Adipocyte (in vitro differentiated cells): ENCODE results near the gene POLR3B.
"Not testable (repeated sequence)": the region's sequence is repeated elsewhere in the genome, so short reads cannot be mapped to it uniquely, and the experiment has no call there.

Experiments
- DNase-seq: peaks from one replicate; pipeline ENCODE4 v3.0.0-alpha.2; 2015; ENCODE audit warnings: low read depth
- H3K27me3 ChIP-seq: replicated peaks from 2 replicates; pipeline ENCODE4 v1.7.0; 2013; ENCODE audit warnings: mild to moderate bottlenecking, low read length, moderate library complexity; ENCODE audit not compliant: control insufficient read depth, insufficient read depth
- H3K36me3 ChIP-seq: 2 replicates; pipeline ENCODE4 v1.7.0; 2013; ENCODE audit warnings: low read length, mild to moderate bottlenecking, moderate library complexity; ENCODE audit not compliant: control insufficient read depth, insufficient read depth, severe bottlenecking
- H3K4me1 ChIP-seq: 2 replicates; pipeline ENCODE4 v1.7.0; 2013; ENCODE audit warnings: mild to moderate bottlenecking, low read length, moderate library complexity; ENCODE audit not compliant: control insufficient read depth, insufficient read depth
- H3K4me3 ChIP-seq: 2 replicates; pipeline ENCODE4 v1.7.0; 2013; ENCODE audit warnings: mild to moderate bottlenecking, low read length, moderate library complexity
- H3K9ac ChIP-seq: 2 replicates; pipeline ENCODE4 v1.7.0; 2013; ENCODE audit warnings: mild to moderate bottlenecking, low read length, moderate library complexity
- H3K9me3 ChIP-seq: 2 replicates; pipeline ENCODE4 v1.7.0; 2013; ENCODE audit warnings: mild to moderate bottlenecking, low read length, moderate library complexity; ENCODE audit not compliant: control insufficient read depth

The POLR3B gene

DNA sequence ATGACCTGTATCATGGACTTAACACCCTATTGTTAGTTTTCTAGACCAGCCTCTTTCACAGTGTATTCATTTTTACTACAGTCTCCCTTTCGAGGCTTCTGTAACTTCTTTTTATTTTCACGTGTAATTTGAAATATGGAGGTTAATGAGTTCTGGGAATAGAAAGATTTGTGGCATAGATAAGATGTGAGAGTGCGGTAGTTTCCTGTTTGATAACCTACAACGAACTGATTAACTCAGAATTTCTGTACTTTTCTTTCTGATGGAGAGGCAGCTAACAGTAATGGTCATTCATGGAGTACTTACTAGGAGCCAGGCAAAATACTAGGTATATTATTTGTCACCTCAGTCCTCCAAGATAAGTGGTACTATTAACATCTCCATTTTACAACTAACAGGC lies 21.2 kb downstream of the POLR3B start:
- no peaks in the 10 kb centered on the region for H3K4me1 ChIP-seq
- H3K4me3 ChIP-seq, result no peak overlapping the region
- peaks cover 75% of the 10 kb centered on the region for H3K36me3 ChIP-seq
- no peak for DNase-seq
- H3K9ac ChIP-seq, result no peak overlapping the region
- H3K9me3 ChIP-seq, result peaks cover 8% of the 10 kb centered on the region
- no peaks in the 10 kb centered on the region for H3K27me3 ChIP-seq

DNA sequence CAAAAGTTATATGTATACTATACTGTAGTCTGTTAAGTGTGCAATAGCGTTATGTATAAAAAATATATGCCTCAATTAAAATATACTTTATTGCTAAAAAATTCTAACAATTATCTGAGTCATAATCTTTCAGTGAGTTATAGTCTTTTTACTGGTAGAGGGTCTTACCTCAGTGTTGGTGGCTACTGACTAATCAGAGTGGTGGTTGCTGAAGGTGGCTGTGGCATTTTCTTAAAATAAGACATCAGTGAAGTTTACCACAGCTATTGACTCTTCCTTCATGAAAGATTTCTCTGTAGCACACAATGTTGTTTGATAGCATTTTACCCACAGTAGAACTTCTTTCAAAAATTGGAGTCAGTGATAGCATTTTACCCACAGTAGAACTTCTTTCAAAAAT lies 23.4 kb downstream of the POLR3B start:
- H3K27me3 ChIP-seq, result no peaks in the 10 kb centered on the region
- no peak overlapping the region for H3K4me3 ChIP-seq
- peaks cover 8% of the 10 kb centered on the region for H3K9me3 ChIP-seq
- H3K9ac ChIP-seq, result no peak overlapping the region
- no peaks in the 10 kb centered on the region for H3K4me1 ChIP-seq
- peaks cover 72% of the 10 kb centered on the region for H3K36me3 ChIP-seq
- no peak for DNase-seq

GRCh38 chr12:106381866-106382265 lies 24.3 kb downstream of the POLR3B start:
- not testable (repeated sequence) for H3K9ac ChIP-seq, DNase-seq, H3K9me3 ChIP-seq, H3K27me3 ChIP-seq, H3K4me1 ChIP-seq, H3K4me3 ChIP-seq
- peaks cover 64% of the 10 kb centered on the region for H3K36me3 ChIP-seq

GRCh38 chr12:106386813-106387535 lies 29.4 kb downstream of the POLR3B start:
- Histone ChIP-seq H3K36me3 (peaks cover 24% of the 10 kb centered on the region), H3K9ac (no peak overlapping the region), H3K27me3 (no peaks in the 10 kb centered on the region), H3K4me1 (peaks cover 3% of the 10 kb centered on the region), H3K4me3 (no peak overlapping the region), H3K9me3 (peaks cover 8% of the 10 kb centered on the region)
- peak; percentile 5 for DNase-seq

- H3K36me3 ChIP-seq, result peaks cover 20% of the 10 kb centered on the region
- H3K4me1 ChIP-seq, result peaks cover 3% of the 10 kb centered on the region
- DNase-seq, result no peak
- H3K27me3 ChIP-seq, result no peaks in the 10 kb centered on the region
- H3K9ac ChIP-seq, result no peak overlapping the region
- H3K4me3 ChIP-seq, result no peak overlapping the region
- H3K9me3 ChIP-seq, result no peaks in the 10 kb centered on the region
These were observed 30.4 kb downstream of the POLR3B start for GRCh38 chr12:106387848-106388377.

- Histone ChIP-seq H3K4me1 (peaks cover 3% of the 10 kb centered on the region), H3K4me3 (no peak overlapping the region), H3K36me3 (peaks cover 28% of the 10 kb centered on the region), H3K9ac (no peak overlapping the region), H3K27me3 (no peaks in the 10 kb centered on the region), H3K9me3 (no peaks in the 10 kb centered on the region)
- DNase-seq, result peak; percentile 15
These were observed 31.6 kb downstream of the POLR3B start for GRCh38 chr12:106389151-106389550.

GRCh38 chr12:106392759-106393158 lies 35.2 kb downstream of the POLR3B start:
- peaks cover 3% of the 10 kb centered on the region for H3K4me1 ChIP-seq
- no peaks in the 10 kb centered on the region for H3K27me3 ChIP-seq
- no peak overlapping the region for H3K4me3 ChIP-seq
- no peaks in the 10 kb centered on the region for H3K9me3 ChIP-seq
- H3K36me3 ChIP-seq, result peaks cover 52% of the 10 kb centered on the region
- H3K9ac ChIP-seq, result no peak overlapping the region
- DNase-seq, result no peak

GRCh38 chr12:106409878-106410277 lies 52.3 kb downstream of the POLR3B start:
- H3K36me3 ChIP-seq, result peaks cover 33% of the 10 kb centered on the region
- no peak for DNase-seq
- no peak overlapping the region for H3K4me3 ChIP-seq
- H3K27me3 ChIP-seq, result no peaks in the 10 kb centered on the region
- H3K4me1 ChIP-seq, result no peaks in the 10 kb centered on the region
- H3K9me3 ChIP-seq, result no peaks in the 10 kb centered on the region
- no peak overlapping the region for H3K9ac ChIP-seq

DNA sequence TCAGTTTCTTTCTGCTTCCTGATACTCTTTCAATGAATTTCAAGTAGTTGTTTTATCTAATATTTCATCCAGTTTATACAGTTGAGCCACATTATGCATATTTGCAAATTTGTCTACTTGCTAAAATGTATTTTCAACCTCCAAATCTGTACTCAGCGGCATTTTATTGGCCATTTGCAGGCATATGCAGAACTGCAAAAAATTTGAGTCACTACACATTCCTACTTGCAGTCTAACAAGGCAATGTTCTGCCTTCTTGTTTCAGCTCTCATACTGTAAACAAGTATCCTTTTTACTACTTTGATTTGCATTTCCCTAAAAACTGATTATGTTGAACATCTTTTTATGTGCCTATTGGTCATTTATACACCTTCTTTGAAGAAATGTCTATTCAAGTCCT lies 55.0 kb downstream of the POLR3B start:
- H3K9me3 ChIP-seq, result no peaks in the 10 kb centered on the region
- peaks cover 24% of the 10 kb centered on the region for H3K36me3 ChIP-seq
- H3K4me3 ChIP-seq, result no peak overlapping the region
- no peak for DNase-seq
- H3K27me3 ChIP-seq, result no peaks in the 10 kb centered on the region
- H3K9ac ChIP-seq, result no peak overlapping the region
- peaks cover under 1% of the 10 kb centered on the region for H3K4me1 ChIP-seq

DNA sequence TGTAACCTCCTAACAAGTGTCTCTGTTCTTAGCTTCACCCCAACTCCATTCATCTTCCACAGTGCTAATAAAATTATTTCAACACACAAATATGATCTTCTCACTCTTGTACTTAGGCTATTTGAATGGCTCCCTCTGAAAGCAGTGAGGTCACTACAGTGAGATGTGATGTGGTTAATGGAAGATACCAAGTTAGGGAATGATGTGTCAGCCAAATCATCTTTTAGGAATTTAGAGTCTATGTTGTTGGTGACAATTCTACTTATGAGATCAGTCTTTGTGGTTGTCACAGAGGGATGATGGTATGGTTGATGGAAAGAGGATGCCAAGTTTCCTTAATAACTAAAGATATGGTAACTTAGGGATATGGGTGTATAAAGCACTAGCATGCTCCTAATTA lies 57.6 kb downstream of the POLR3B start:
- H3K36me3 ChIP-seq, result peaks cover 22% of the 10 kb centered on the region
- no peak overlapping the region for H3K4me3 ChIP-seq
- no peaks in the 10 kb centered on the region for H3K9me3 ChIP-seq
- H3K27me3 ChIP-seq, result no peaks in the 10 kb centered on the region
- H3K9ac ChIP-seq, result no peak overlapping the region
- H3K4me1 ChIP-seq, result peaks cover 23% of the 10 kb centered on the region
- no peak for DNase-seq

DNA sequence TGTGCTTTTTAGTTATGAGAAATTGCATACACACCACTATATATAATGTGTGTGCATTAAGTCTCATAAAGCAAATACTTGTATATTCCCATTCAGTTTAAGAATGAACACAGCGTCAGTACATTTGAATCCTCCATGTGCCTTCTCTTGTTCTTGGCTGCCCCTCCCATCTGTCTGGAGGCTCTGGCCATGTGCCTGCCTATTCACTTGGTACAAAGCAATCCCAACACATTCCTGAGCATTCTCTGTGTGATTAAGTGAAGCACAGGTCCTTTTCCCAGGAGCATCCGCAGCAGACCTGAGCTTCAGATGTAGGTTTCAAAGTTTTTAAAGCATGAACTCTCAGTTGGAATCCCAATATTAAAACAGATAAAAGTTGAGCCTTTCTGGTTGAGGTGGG lies 58.7 kb downstream of the POLR3B start:
- no peak overlapping the region for H3K9ac ChIP-seq
- H3K36me3 ChIP-seq, result peaks cover 17% of the 10 kb centered on the region

More for the DNA sequence above, 58.7 kb downstream of the POLR3B start:
- no peak for DNase-seq
- Histone ChIP-seq H3K4me3 (no peak overlapping the region), H3K4me1 (peaks cover 23% of the 10 kb centered on the region), H3K27me3 (no peaks in the 10 kb centered on the region), H3K9me3 (no peaks in the 10 kb centered on the region)
